ENCODE results near the gene WNT9B.

DNA sequence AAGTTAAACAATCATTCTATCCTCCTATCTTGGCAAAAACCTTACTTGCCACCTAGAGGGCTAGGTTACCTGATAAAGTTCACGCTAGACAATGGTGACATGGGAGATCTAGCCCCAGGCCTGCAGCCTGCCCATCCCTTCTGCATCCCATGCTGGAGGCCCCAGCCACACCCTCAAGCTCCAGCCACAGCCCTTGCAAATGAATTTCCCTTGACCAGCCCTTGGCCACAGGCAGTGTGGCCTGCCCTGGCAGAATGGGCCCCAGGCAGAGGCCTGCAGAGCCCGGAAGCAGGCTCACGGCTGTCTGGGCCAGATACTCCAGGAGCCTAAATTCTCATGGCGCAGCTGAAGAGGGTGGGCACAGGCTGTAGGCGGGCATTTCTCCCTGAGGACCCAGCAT is 47.8 kb upstream of the WNT9B start:
- TF ChIP-seq GATA2 (IDR thresholded peaks at IDR 0.05; ENCODE audit: low read depth, low read length) (no peak), GATA3 (IDR thresholded peaks at IDR 0.05; ENCODE audit: low read depth, low read length) (no peak)

Measured in SH-SY5Y (cell line).